Epidermal melanocyte (primary cell): ENCODE data around the gene ADGRD1.
"Not testable (repeated sequence)": the region's sequence is repeated elsewhere in the genome, so short reads cannot be mapped to it uniquely, and the experiment has no call there.

Source experiments
- DNase-seq: peaks from one replicate; pipeline ENCODE4 v3.0.0; 2011; ENCODE audit warnings: low spot score; ENCODE audit not compliant: insufficient read length

Gene ADGRD1

GRCh38 chr12:131071950-131072349 lies 118.2 kb downstream of the ADGRD1 start:
- DNase-seq, result not testable (repeated sequence)

- DNase-seq, result no peak
Measured at GRCh38 chr12:131072451-131073230, 118.9 kb downstream of the ADGRD1 start.

- no peak for DNase-seq
Measured at GRCh38 chr12:131074221-131075083, 120.7 kb downstream of the ADGRD1 start.

GRCh38 chr12:131075194-131075593 lies 121.5 kb downstream of the ADGRD1 start:
- DNase-seq, result no peak

GRCh38 chr12:131075611-131076010 lies 121.9 kb downstream of the ADGRD1 start:
- DNase-seq, result no peak

- DNase-seq, result no peak
Measured at GRCh38 chr12:131076296-131076695, 122.6 kb downstream of the ADGRD1 start.

- no peak for DNase-seq
Measured at GRCh38 chr12:131076791-131077747, 123.4 kb downstream of the ADGRD1 start.

- DNase-seq, result no peak
Measured at GRCh38 chr12:131077931-131078391, 124.3 kb downstream of the ADGRD1 start.

- no peak for DNase-seq
Measured at GRCh38 chr12:131082290-131083194, 128.8 kb downstream of the ADGRD1 start.

GRCh38 chr12:131084341-131085011 lies 130.8 kb downstream of the ADGRD1 start:
- DNase-seq, result no peak

GRCh38 chr12:131085125-131085815 lies 131.6 kb downstream of the ADGRD1 start:
- DNase-seq, result no peak

GRCh38 chr12:131085816-131086591 lies 132.3 kb downstream of the ADGRD1 start:
- no peak for DNase-seq

GRCh38 chr12:131087302-131087818 lies 133.7 kb downstream of the ADGRD1 start:
- no peak for DNase-seq

- DNase-seq, result no peak
Measured at GRCh38 chr12:131087991-131088700, 134.4 kb downstream of the ADGRD1 start.

GRCh38 chr12:131088701-131089530 lies 135.2 kb downstream of the ADGRD1 start:
- DNase-seq, result no peak

GRCh38 chr12:131089531-131090273 lies 136.0 kb downstream of the ADGRD1 start:
- no peak for DNase-seq
